WTC11 (cell line): Measurements from ENCODE around the gene AQP4.

ENCODE experiments used
- CTCF ChIP-seq: fragments of 200-600 bp; IDR thresholded peaks from 2 replicates; pipeline ENCODE4 v1.8.0; 2022; ENCODE audit warnings: antibody characterized with exemption
- EMX1 ChIP-seq: fragments of 250-450 bp; sonication (Bioruptor Pico); IDR thresholded peaks from 2 replicates; pipeline ENCODE4 v1.8.0; 2021; ENCODE audit warnings: mild to moderate bottlenecking
- HMGXB4 ChIP-seq: sonication (generic); formaldehyde crosslinking; IDR thresholded peaks from 2 replicates; pipeline ENCODE4 v1.8.1; 2023; ENCODE audit warnings: mild to moderate bottlenecking, moderate library complexity, missing genetic modification reagents
- MAX ChIP-seq: sonication (generic); formaldehyde crosslinking; IDR thresholded peaks from 2 replicates; pipeline ENCODE4 v1.8.0; 2022; ENCODE audit warnings: mild to moderate bottlenecking, missing genetic modification reagents
- NFYB ChIP-seq: sonication (generic); formaldehyde crosslinking; conservative IDR thresholded peaks from 2 replicates; pipeline ENCODE4 v1.8.0; 2022; ENCODE audit warnings: low read depth, missing genetic modification reagents
- NR2C2 ChIP-seq: sonication (generic); formaldehyde crosslinking; IDR thresholded peaks from 2 replicates; pipeline ENCODE4 v1.8.0; 2022; ENCODE audit warnings: mild to moderate bottlenecking, missing genetic modification reagents
- USF1 ChIP-seq: sonication (generic); formaldehyde crosslinking; IDR thresholded peaks from 2 replicates; pipeline ENCODE4 v1.8.0; 2022; ENCODE audit warnings: mild to moderate bottlenecking, missing genetic modification reagents
- ZBTB21 ChIP-seq: sonication (generic); formaldehyde crosslinking; IDR thresholded peaks from 2 replicates; pipeline ENCODE4 v1.8.1; 2023; ENCODE audit warnings: mild to moderate bottlenecking, missing genetic modification reagents, borderline replicate concordance
- ZBTB43 ChIP-seq: sonication (generic); formaldehyde crosslinking; IDR thresholded peaks from 2 replicates; pipeline ENCODE4 v1.8.1; 2023; ENCODE audit warnings: mild to moderate bottlenecking, missing genetic modification reagents
- ZNF416 ChIP-seq: fragments of 250-450 bp; sonication (Bioruptor Pico); IDR thresholded peaks from 2 replicates; pipeline ENCODE4 v1.9.0; 2021; ENCODE audit warnings: mild to moderate bottlenecking, inconsistent platforms
- ZNF423 ChIP-seq: fragments of 250-450 bp; sonication (Bioruptor Pico); IDR thresholded peaks from 2 replicates; pipeline ENCODE4 v2.1.2; 2022; ENCODE audit warnings: mild to moderate bottlenecking, moderate library complexity
- ZNF512 ChIP-seq: sonication (generic); formaldehyde crosslinking; IDR thresholded peaks from 2 replicates; pipeline ENCODE4 v1.8.1; 2022; ENCODE audit warnings: missing genetic modification reagents, borderline replicate concordance

GRCh38 chr18:26863122-26863879 is 2.2 kb downstream of the AQP4 start:
- 0 out of 2 replicates have a peak, but pooled peaks have one; percentile 55 for TF ChIP-seq HMGXB4 (CRISPR knock-in tag)
- no peak for TF ChIP-seq ZBTB43 (CRISPR knock-in tag)
- TF ChIP-seq MAX (CRISPR knock-in tag) = peak; percentile 61; the same call in 1 of the 2 replicates
- TF ChIP-seq ZBTB21 (CRISPR knock-in tag) = no peak
- TF ChIP-seq EMX1 (CRISPR knock-in tag) = no peak
- TF ChIP-seq CTCF = no peak
- no peak for TF ChIP-seq NFYB
- no peak for TF ChIP-seq USF1 (CRISPR knock-in tag)
- no peak for TF ChIP-seq ZNF423 (CRISPR knock-in tag)
- TF ChIP-seq NR2C2 (CRISPR knock-in tag) = no peak
- no peak for TF ChIP-seq ZNF416 (CRISPR knock-in tag)
- no peak for TF ChIP-seq ZNF512 (CRISPR knock-in tag)
